ENCODE results near the gene KDM4C.

DNA sequence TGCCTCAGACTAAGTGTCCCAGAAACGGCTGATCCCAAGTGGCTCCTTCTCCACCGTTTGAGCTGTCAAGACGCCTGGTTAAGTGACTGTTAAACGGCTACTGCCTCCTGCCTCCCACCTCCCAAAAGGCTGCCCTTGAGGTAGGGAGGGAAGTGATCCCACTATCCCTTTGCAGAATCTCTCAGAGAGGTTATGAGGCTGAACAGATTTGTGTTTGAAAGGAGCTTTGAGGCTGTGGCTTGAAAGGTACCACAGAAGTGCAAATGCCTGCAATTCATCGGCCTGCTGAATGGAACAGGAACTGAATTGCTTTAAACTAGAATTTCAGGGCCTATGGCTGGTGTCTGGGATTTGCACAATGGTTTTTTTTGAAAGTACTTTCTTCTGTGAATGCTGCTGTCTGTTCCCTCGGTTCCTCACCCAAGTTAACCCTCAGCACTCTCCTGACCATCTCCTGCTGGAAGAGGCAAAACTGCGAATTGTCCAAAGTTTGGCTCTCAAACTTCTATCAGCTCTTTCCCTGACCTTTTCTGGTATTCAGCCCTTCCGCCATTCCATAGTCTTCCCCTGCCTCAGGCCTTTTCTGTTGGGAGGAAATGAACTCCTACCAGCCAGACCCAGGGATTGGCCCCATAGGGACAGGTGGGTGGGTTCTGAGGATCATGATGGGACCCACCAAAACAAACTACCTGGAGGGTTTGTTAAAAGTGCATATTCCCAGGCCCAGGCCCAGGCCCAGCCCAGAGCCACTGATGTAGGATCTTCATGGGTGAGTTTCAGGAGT lies 453.3 kb downstream of the KDM4C start:
- TF ChIP-seq EZH2phosphoT487 (IDR thresholded peaks at IDR 0.05; ENCODE audit: insufficient read depth, low read depth), result no peak
- TF ChIP-seq EZH2 (IDR thresholded peaks at IDR 0.05; ENCODE audit: insufficient read depth, poor library complexity, severe bottlenecking), result no peak
